ENCODE data around the gene ACTL8.

GRCh38 chr1:17822741-17823426, 67.8 kb downstream of the ACTL8 start:
- TF ChIP-seq CTCF (IDR thresholded peaks at IDR 0.05) (no peak), POLR2A (IDR thresholded peaks at IDR 0.05) (no peak)

All from esophagus squamous epithelium (tissue), 4 donors.